Thyroid gland (tissue), 4 donors: Measurements from ENCODE around the gene CSTPP1.

ENCODE experiments used
- CTCF ChIP-seq, 6 experiments: fragments of 200-600 bp in 3 of 6; fragments of 450-650 bp in 3 of 6; sonication (generic) in 3 of 6; IDR thresholded peaks; one replicate each; pipeline ENCODE4 v1.5.1; 2016 to 2019; ENCODE audit warnings: antibody characterized with exemption in 6 of 6, mild to moderate bottlenecking in 2 of 6, inconsistent platforms in 1 of 6, moderate library complexity in 1 of 6
- POLR2A ChIP-seq, 2 donors: fragments of 450-650 bp; IDR thresholded peaks; one replicate each; pipeline ENCODE4 v1.6.1; 2017; ENCODE audit warnings: antibody characterized with exemption in 2 of 2, mild to moderate bottlenecking in 2 of 2, moderate library complexity in 1 of 2

- TF ChIP-seq CTCF (IDR thresholded peaks at IDR 0.05) (no peak), POLR2A (IDR thresholded peaks at IDR 0.05) (no peak)
Observed at GRCh38 chr11:46984987-46985386, 48.4 kb downstream of the CSTPP1 start.
